ENCODE data around the gene KBTBD7. TPM values are rescaled to one million over a fixed set of nuclear protein-coding genes. Genes with fewer than 3 reads are reported as not detected.

KBTBD7 gene
- total RNA-seq (2022) (10.1 and 10.5 TPM in 2 replicates), Bru-seq, nascent RNA (percentile 85 among the genes with signal in this experiment), BruChase-seq, experiment 1, labeled RNA remaining after a 2-hour chase (percentile 95 among the genes with signal in this experiment), BruChase-seq, experiment 2, labeled RNA remaining after a 6-hour chase (percentile 65 among the genes with signal in this experiment)
- long read RNA-seq, full-length matches to known transcripts: 37 of 37 reads
- long read RNA-seq, partial matches to known transcripts: 0 of 37 reads
- long read RNA-seq, other reads (novel, unspliced or antisense): 0 of 37 reads

- ChIA-PET CTCF (no interaction called here), POLR2A (interaction anchor here (0.5 kb wide), 2 partner anchors 62 to 133 kb away, joined by 3 to 6 read pairs; no protein-coding TSS in a partner anchor)
- peak within 1 kb of the TSS; percentile 58 for H3K4me3 ChIP-seq (ENCODE audit: low read depth, low read length)
- Mint-ChIP-seq H3K27ac (ENCODE audit: unreplicated experiment) (peak within 1 kb of the TSS; percentile 91), H3K36me3 (ENCODE audit: insufficient read depth, unreplicated experiment) (peaks cover 9% of the 10 kb centered on the region), H3K4me1 (ENCODE audit: low read depth, unreplicated experiment) (peaks cover 16% of the 10 kb centered on the region), H3K9me3 (ENCODE audit: unreplicated experiment) (peaks cover 8% of the 10 kb centered on the region), H3K27me3 (ENCODE audit: insufficient read depth, unreplicated experiment) (no peaks in the 10 kb centered on the region), H3K4me3 (ENCODE audit: unreplicated experiment) (peak within 1 kb of the TSS; percentile 82)
- no peaks in the 10 kb centered on the region for H3K27me3 ChIP-seq (replicated peaks; ENCODE audit: control insufficient read depth, insufficient read depth, low read length)
- H3K36me3 ChIP-seq (ENCODE audit: control insufficient read depth, insufficient read depth, low read length): no peaks in the 10 kb centered on the region; the same call in 1 of the 2 replicates
- BruUV-seq (replicated peaks): no TSS peak
- 0 out of 2 replicates have a peak, but pooled peaks cover 2% of the 10 kb centered on the region for H3K9me3 ChIP-seq
- peak; percentile 96 to 97 for DNase-seq
- peaks cover 13% of the 10 kb centered on the region for H3K4me1 ChIP-seq
- no peak for TF ChIP-seq CTCF (IDR thresholded peaks at IDR 0.05; ENCODE audit: insufficient read depth in 1 of 2, low read depth in 1 of 2, low read length in 1 of 2, severe bottlenecking in 1 of 2, unreplicated experiment in 1 of 2)
- intact Hi-C loops (cut with micrococcal nuclease; ENCODE audit: unreplicated experiment): loop anchor here (1.0 to 2.0 kb wide), 3 partner anchors 29 to 69 kb away; partner anchors contain the start of genes KBTBD6 and MTRF1
Observed at GRCh38 chr13:41193919-41194824, at the start of gene KBTBD7. KBTBD7 (minus strand) TSS chr13:41194569; CDS start chr13:41194257, 312 bp downstream.

GRCh38 chr13:41241626-41242025, 47.3 kb upstream of the KBTBD7 start:
- BruUV-seq (replicated peaks): no TSS peak
- H3K4me3 ChIP-seq (ENCODE audit: low read depth, low read length): no peak overlapping the region
- TF ChIP-seq CTCF (IDR thresholded peaks at IDR 0.05; ENCODE audit: insufficient read depth in 1 of 2, low read depth in 1 of 2, low read length in 1 of 2, severe bottlenecking in 1 of 2, unreplicated experiment in 1 of 2): no peak

GRCh38 chr13:41236369-41236768, 42.0 kb upstream of the KBTBD7 start:
- Mint-ChIP-seq H3K4me1 (ENCODE audit: low read depth, unreplicated experiment) (peaks cover under 1% of the 10 kb centered on the region), H3K4me3 (ENCODE audit: unreplicated experiment) (no peak overlapping the region), H3K36me3 (ENCODE audit: insufficient read depth, unreplicated experiment) (peaks cover 5% of the 10 kb centered on the region), H3K27me3 (ENCODE audit: insufficient read depth, unreplicated experiment) (no peaks in the 10 kb centered on the region), H3K9me3 (ENCODE audit: unreplicated experiment) (no peaks in the 10 kb centered on the region), H3K27ac (ENCODE audit: unreplicated experiment) (no peak overlapping the region)
- Histone ChIP-seq H3K9me3 (no peaks in the 10 kb centered on the region), H3K27me3 (replicated peaks; ENCODE audit: control insufficient read depth, insufficient read depth, low read length) (no peaks in the 10 kb centered on the region), H3K4me1 (no peaks in the 10 kb centered on the region), H3K4me3 (ENCODE audit: low read depth, low read length) (no peak overlapping the region), H3K36me3 (ENCODE audit: control insufficient read depth, insufficient read depth, low read length) (no peaks in the 10 kb centered on the region)
- intact Hi-C loops (cut with micrococcal nuclease; ENCODE audit: unreplicated experiment): no loop called here
- BruUV-seq (replicated peaks): no TSS peak
- DNase-seq: no peak
- POLR2A ChIA-PET: no interaction called here
- CTCF ChIA-PET: no interaction called here
- no peak for TF ChIP-seq CTCF (IDR thresholded peaks at IDR 0.05; ENCODE audit: insufficient read depth in 1 of 2, low read depth in 1 of 2, low read length in 1 of 2, severe bottlenecking in 1 of 2, unreplicated experiment in 1 of 2)

More at GRCh38 chr13:41241626-41242025, 47.3 kb upstream of the KBTBD7 start:
- intact Hi-C loops (cut with micrococcal nuclease; ENCODE audit: unreplicated experiment): no loop called here
- DNase-seq: no peak
- H3K27me3 ChIP-seq (replicated peaks; ENCODE audit: control insufficient read depth, insufficient read depth, low read length): no peaks in the 10 kb centered on the region
- Mint-ChIP-seq H3K36me3 (ENCODE audit: insufficient read depth, unreplicated experiment) (no peaks in the 10 kb centered on the region), H3K9me3 (ENCODE audit: unreplicated experiment) (no peaks in the 10 kb centered on the region), H3K27ac (ENCODE audit: unreplicated experiment) (no peak overlapping the region), H3K4me1 (ENCODE audit: low read depth, unreplicated experiment) (no peaks in the 10 kb centered on the region), H3K4me3 (ENCODE audit: unreplicated experiment) (no peak overlapping the region), H3K27me3 (ENCODE audit: insufficient read depth, unreplicated experiment) (no peaks in the 10 kb centered on the region)
- ChIA-PET POLR2A (no interaction called here), CTCF (no interaction called here)
- H3K9me3 ChIP-seq: no peaks in the 10 kb centered on the region
- H3K36me3 ChIP-seq (ENCODE audit: control insufficient read depth, insufficient read depth, low read length): no peaks in the 10 kb centered on the region
- H3K4me1 ChIP-seq: no peaks in the 10 kb centered on the region
